H1 (cell line): ENCODE results near the gene IRS1. TPM values are rescaled to one million over a fixed set of nuclear protein-coding genes. Genes with fewer than 3 reads are reported as not detected.

Experiments
- CTCF ChIA-PET: fragments of 300-600 bp; sonication (Branson Sonifier 250); formaldehyde crosslinking; loops from one replicate; lab custom pipeline; 2021; ENCODE audit not compliant: partially characterized antibody; lab: Charles Lee
- POLR2A ChIA-PET: fragments of 300-600 bp; sonication (Branson Sonifier 250); formaldehyde crosslinking; loops from one replicate; lab custom pipeline; 2021; ENCODE audit warnings: inconsistent platforms; ENCODE audit not compliant: partially characterized antibody; lab: Charles Lee
- DNase-seq, 2 experiments: peaks; one replicate each; pipeline versions ENCODE4 v3.0.0 to v3.0.0-alpha.2; 2010 to 2022; ENCODE audit warnings: low spot score in 2 of 2, low read depth in 1 of 2, mixed read lengths in 1 of 2
- FAIRE-seq: peaks from 2 replicates; lab custom pipeline; 2011; peaks lifted over from hg19 to GRCh38; lab: Jason Lieb, UNC
- H2AFZ ChIP-seq: 2 replicates; pipeline ENCODE4 v1.8.1; 2012; ENCODE audit warnings: low read length, inconsistent platforms
- H2AK5ac ChIP-seq: 2 replicates; pipeline ENCODE4 v1.6.1; 2013; ENCODE audit warnings: low read depth, low read length
- H2BK120ac ChIP-seq: replicated peaks from 2 replicates; pipeline ENCODE3; 2013; ENCODE audit warnings: low read depth, low read length, inconsistent platforms
- H2BK12ac ChIP-seq: 2 replicates; pipeline ENCODE4 v1.6.1; 2013; ENCODE audit warnings: low read depth, low read length
- H2BK15ac ChIP-seq: 2 replicates; pipeline ENCODE4 v1.6.1; 2013; ENCODE audit warnings: low read length
- H2BK20ac ChIP-seq: 2 replicates; pipeline ENCODE4 v1.6.1; 2013; ENCODE audit warnings: low read length
- H2BK5ac ChIP-seq: 2 replicates; pipeline ENCODE4 v1.6.1; 2013; ENCODE audit warnings: low read depth, low read length
- H3K14ac ChIP-seq: 2 replicates; pipeline ENCODE4 v1.6.1; 2013; ENCODE audit warnings: inconsistent platforms; ENCODE audit not compliant: insufficient read length
- H3K18ac ChIP-seq: 2 replicates; pipeline ENCODE4 v1.6.1; 2013; ENCODE audit warnings: low read length; ENCODE audit errors: extremely low read depth
- H3K23ac ChIP-seq: 2 replicates; pipeline ENCODE4 v1.6.1; 2013; ENCODE audit warnings: inconsistent platforms; ENCODE audit not compliant: insufficient read length
- H3K23me2 ChIP-seq: 2 replicates; pipeline ENCODE4 v1.6.1; 2013; ENCODE audit warnings: low read depth, low read length
- H3K27ac ChIP-seq: 2 replicates; pipeline ENCODE4 v1.6.1; 2011; ENCODE audit warnings: low read depth, low read length, inconsistent platforms
- H3K27me3 ChIP-seq, 4 experiments: replicated peaks in 1 of 4; 1 replicate in 1 of 4; 2 replicates in 3 of 4; pipeline versions ENCODE4 v1.6.1 to v1.8.1; 2011 to 2013; ENCODE audit warnings: low read length in 3 of 4, mild to moderate bottlenecking in 3 of 4, inconsistent platforms in 2 of 4, mixed read lengths in 2 of 4, moderate library complexity in 1 of 4; ENCODE audit not compliant: control insufficient read depth in 3 of 4, insufficient read depth in 3 of 4; ENCODE audit errors: extremely low read depth in 1 of 4
- H3K36me3 ChIP-seq, 4 experiments: 2 replicates each; pipeline versions ENCODE4 v1.6.1 to v1.8.1; 2011 to 2013; ENCODE audit warnings: mild to moderate bottlenecking in 4 of 4, low read length in 3 of 4, moderate library complexity in 2 of 4, control low read depth in 1 of 4, inconsistent platforms in 1 of 4; ENCODE audit not compliant: insufficient read depth in 4 of 4, control insufficient read depth in 2 of 4
- H3K4ac ChIP-seq: replicated peaks from 2 replicates; pipeline ENCODE3; 2013; ENCODE audit warnings: low read length, low read depth, mixed read lengths, inconsistent platforms; ENCODE audit not compliant: insufficient read length
- H3K4me1 ChIP-seq, 4 experiments: replicated peaks in 1 of 4; 1 replicate in 1 of 4; 2 replicates in 3 of 4; pipeline versions ENCODE4 v1.6.1 to v1.8.1; 2011 to 2013; ENCODE audit warnings: low read length in 3 of 4, inconsistent platforms in 2 of 4, mixed read lengths in 1 of 4; ENCODE audit not compliant: insufficient read depth in 4 of 4, control insufficient read depth in 3 of 4
- H3K4me2 ChIP-seq, 2 experiments: 2 replicates each; pipeline versions ENCODE4 v1.6.1 to v1.8.1; 2011 to 2013; ENCODE audit warnings: low read depth in 2 of 2, low read length in 2 of 2, control low read depth in 1 of 2, inconsistent platforms in 1 of 2, mild to moderate bottlenecking in 1 of 2; ENCODE audit not compliant: insufficient read depth in 1 of 2
- H3K4me3 ChIP-seq, 4 experiments: fragments of 200-600, 300-600 bp in 1 of 4; sonication (generic), shearing (Covaris generic), sonication (Bioruptor Twin) in 1 of 4; 2 replicates each; pipeline versions ENCODE4 v1.5.1 to v1.8.1; 2011 to 2016; ENCODE audit warnings: low read length in 4 of 4, low read depth in 3 of 4, control low read depth in 2 of 4, inconsistent platforms in 2 of 4, mild to moderate bottlenecking in 2 of 4, mixed read lengths in 1 of 4, moderate library complexity in 1 of 4; ENCODE audit not compliant: insufficient read depth in 2 of 4; ENCODE audit errors: extremely low read depth in 1 of 4
- H3K56ac ChIP-seq: replicated peaks from 2 replicates; pipeline ENCODE3; 2013; ENCODE audit warnings: low read depth, mild to moderate bottlenecking, mixed read lengths, low read length, inconsistent platforms; ENCODE audit not compliant: insufficient read length
- H3K79me1 ChIP-seq: 2 replicates; pipeline ENCODE4 v1.6.1; 2013; ENCODE audit warnings: low read depth, low read length, control low read depth
- H3K79me2 ChIP-seq, 2 experiments: 2 replicates each; pipeline versions ENCODE4 v1.6.1 to v1.8.1; 2012 to 2013; ENCODE audit warnings: low read length in 2 of 2, mild to moderate bottlenecking in 2 of 2, inconsistent platforms in 1 of 2; ENCODE audit not compliant: insufficient read depth in 2 of 2, control insufficient read depth in 1 of 2
- H3K9ac ChIP-seq, 4 experiments: replicated peaks in 1 of 4; 1 replicate in 1 of 4; 2 replicates in 3 of 4; pipeline versions ENCODE4 v1.6.1 to v1.8.1; 2011 to 2013; ENCODE audit warnings: low read depth in 3 of 4, low read length in 3 of 4, control low read depth in 2 of 4, mild to moderate bottlenecking in 2 of 4, moderate library complexity in 2 of 4, inconsistent platforms in 1 of 4; ENCODE audit errors: extremely low read depth in 1 of 4
- H3K9me3 ChIP-seq, 2 experiments: 2 replicates each; pipeline versions ENCODE4 v1.6.1 to v1.8.1; 2012 to 2013; ENCODE audit warnings: mild to moderate bottlenecking in 2 of 2, moderate library complexity in 2 of 2, control low read depth in 1 of 2, inconsistent platforms in 1 of 2, low read depth in 1 of 2, low read length in 1 of 2, mixed read lengths in 1 of 2; ENCODE audit not compliant: insufficient read depth in 2 of 2
- H4K20me1 ChIP-seq, 2 experiments: replicated peaks in 1 of 2; 2 replicates each; pipeline versions ENCODE3 to v1.8.1; 2011 to 2013; ENCODE audit warnings: inconsistent platforms in 2 of 2, low read length in 2 of 2, mild to moderate bottlenecking in 1 of 2; ENCODE audit not compliant: insufficient read depth in 2 of 2, control insufficient read depth in 1 of 2
- H4K5ac ChIP-seq: 2 replicates; pipeline ENCODE4 v1.6.1; 2013; ENCODE audit warnings: low read length, low read depth, mixed read lengths, inconsistent platforms; ENCODE audit not compliant: insufficient read length
- H4K8ac ChIP-seq: 2 replicates; pipeline ENCODE4 v1.8.0; 2013; ENCODE audit warnings: mild to moderate bottlenecking, moderate library complexity, low read length, inconsistent platforms; ENCODE audit not compliant: insufficient read depth; ENCODE audit errors: extremely low read depth
- H4K91ac ChIP-seq: replicated peaks from 2 replicates; pipeline ENCODE3; 2013; ENCODE audit warnings: low read length, mixed read lengths, inconsistent platforms; ENCODE audit not compliant: insufficient read length
- BACH1 ChIP-seq: IDR thresholded peaks from 2 replicates; pipeline ENCODE4 v1.6.1; 2012; ENCODE audit warnings: low read length, improper control_type of control experiment
- CEBPB ChIP-seq: IDR thresholded peaks from 2 replicates; pipeline ENCODE4 v1.6.1; 2012; ENCODE audit warnings: low read depth, low read length
- CHD1 ChIP-seq: IDR thresholded peaks from 2 replicates; pipeline ENCODE4 v1.6.1; 2012; ENCODE audit warnings: low read depth, low read length, improper control_type of control experiment
- EP300 ChIP-seq, 2 experiments: IDR thresholded peaks; 1 replicate in 1 of 2; 2 replicates in 1 of 2; pipeline ENCODE4 v1.6.1; 2011 to 2012; ENCODE audit warnings: low read depth in 2 of 2, low read length in 2 of 2, mild to moderate bottlenecking in 2 of 2, borderline replicate concordance in 1 of 2, inconsistent platforms in 1 of 2, moderate library complexity in 1 of 2
- FOSL1 ChIP-seq: IDR thresholded peaks from 2 replicates; pipeline ENCODE4 v1.6.1; 2011; ENCODE audit warnings: mild to moderate bottlenecking, low read depth, low read length, moderate library complexity; ENCODE audit not compliant: insufficient read depth
- GTF2F1 ChIP-seq: IDR thresholded peaks from 2 replicates; pipeline ENCODE4 v1.6.1; 2012; ENCODE audit warnings: low read depth, low read length, improper control_type of control experiment, borderline replicate concordance
- JUN ChIP-seq: IDR thresholded peaks from 2 replicates; pipeline ENCODE4 v1.6.1; 2011; ENCODE audit warnings: low read depth, mild to moderate bottlenecking, improper control_type of control experiment, low read length
- KDM5A ChIP-seq: fragments of 200-600 bp; IDR thresholded peaks from 2 replicates; pipeline ENCODE4 v1.7.1; 2012; ENCODE audit warnings: mild to moderate bottlenecking, low read length, inconsistent platforms, mixed read lengths
- MAFK ChIP-seq: IDR thresholded peaks from 2 replicates; pipeline ENCODE4 v1.6.1; 2012; ENCODE audit warnings: low read depth, mild to moderate bottlenecking, improper control_type of control experiment, low read length
- POLR2A ChIP-seq, 2 experiments: IDR thresholded peaks; 1 replicate in 1 of 2; 2 replicates in 1 of 2; pipeline ENCODE4 v1.6.1; 2011; ENCODE audit warnings: low read depth in 2 of 2, low read length in 2 of 2, mild to moderate bottlenecking in 2 of 2; ENCODE audit errors: control extremely low read depth in 1 of 2
- RBBP5 ChIP-seq: IDR thresholded peaks from 2 replicates; pipeline ENCODE4 v1.7.1; 2012; ENCODE audit warnings: low read depth, mild to moderate bottlenecking, inconsistent platforms, low read length, moderate library complexity, borderline replicate concordance
- RFX5 ChIP-seq: IDR thresholded peaks from 2 replicates; pipeline ENCODE4 v1.6.1; 2011; ENCODE audit warnings: low read depth, low read length, improper control_type of control experiment, borderline replicate concordance
- TAF7 ChIP-seq: optimal IDR thresholded peaks from 2 replicates; pipeline ENCODE3; 2011; ENCODE audit warnings: low read depth, mild to moderate bottlenecking, inconsistent platforms, low read length, moderate library complexity, borderline replicate concordance
- WGBS, 2 experiments: shearing (Covaris generic) in 1 of 2; methylation state at CpG; one replicate each; pipeline versions ENCODE4 v1.1.6 to v1.1.7; 2013 to 2015; ENCODE audit warnings: low lambda C conversion rate in 2 of 2, mixed read lengths in 2 of 2, inconsistent platforms in 1 of 2, low coverage in 1 of 2, missing lambda C conversion rate in 1 of 2; ENCODE audit not compliant: insufficient replicate concordance in 2 of 2, insufficient coverage in 1 of 2, insufficient read length in 1 of 2; ENCODE audit errors: extremely low coverage in 1 of 2, missing lambda C conversion rate in 1 of 2; 5-methylcytosine and 5-hydroxymethylcytosine counted together
- polyA plus RNA-seq, 7 experiments: library from polyadenylated mRNA; depleted of rRNA in 3 of 7; stranded (reverse) in 5 of 7; unstranded in 2 of 7; fragments of >200 nt in 5 of 7; fragments of 200-250 nt in 2 of 7; gene quantifications; 1 replicate in 5 of 7; 2 replicates in 1 of 7; 4 replicates in 1 of 7; pipeline versions ENCODE4 v1.2.1 to v1.2.3, GENCODE V29; 2011 to 2013; ENCODE audit warnings: missing spikeins in 2 of 7, mixed read lengths in 2 of 7
- total RNA-seq: library from RNA; stranded (reverse); fragmentation: NEBNext Ultra II Directional; extraction: Animal tissue kit (Norgen Biotek cat#: 25700); gene quantifications from 2 replicates; pipeline ENCODE4 v1.2.1, GENCODE V29; 2021

Gene IRS1
- total and polyA plus RNA-seq, 2 of the 8 experiments (the other 6 are each of a cell fraction or from before 2014, with no cell fraction given): 9.1 to 26.9 TPM

- no peak overlapping the region for H2BK5ac ChIP-seq
- H3K4me1 ChIP-seq: peaks cover 0 to 5% (median 1%) of the 10 kb centered on the region in 4 experiments; a peak in 5 of 7 replicates
- no peak overlapping the region for H2BK20ac ChIP-seq
- H4K20me1 ChIP-seq: no peaks in the 10 kb centered on the region
- no peak overlapping the region for H2BK15ac ChIP-seq
- H4K5ac ChIP-seq: no peak overlapping the region
- H3K18ac ChIP-seq: no peak overlapping the region
- H3K4me3 ChIP-seq: no peak overlapping the region
- H4K8ac ChIP-seq: no peak overlapping the region
- peaks cover 0 to 7% of the 10 kb centered on the region in 2 experiments; a peak in 2 of 4 replicates for H3K79me2 ChIP-seq
- WGBS, 2 experiments: 88% methylated on average over 10 of the region's 10 CpGs; no CpG with 5 or more reads in 1 of the 2 experiments
- H3K4ac ChIP-seq: no peak overlapping the region
- H3K56ac ChIP-seq: no peak overlapping the region
- H2AFZ ChIP-seq: no peak overlapping the region
- no peaks in the 10 kb centered on the region for H3K79me1 ChIP-seq
- CTCF ChIA-PET: interaction anchor here (1.6 to 2.0 kb wide), 2 partner anchors 10 to 37 kb away, joined by 4 to 9 read pairs; no protein-coding TSS in a partner anchor
- H3K27me3 ChIP-seq: peaks cover 0 to 6% (median 0%) of the 10 kb centered on the region in 4 experiments; a peak in 3 of 7 replicates
- DNase-seq (no peak), FAIRE-seq (no peak)
- H3K9me3 ChIP-seq: no peaks in the 10 kb centered on the region
- peaks cover 6% of the 10 kb centered on the region; the same call in 1 of the 2 replicates for H3K23me2 ChIP-seq
- H2BK12ac ChIP-seq: no peak overlapping the region
- peaks cover 0 to 8% (median 0%) of the 10 kb centered on the region in 4 experiments; a peak in 1 of 8 replicates for H3K36me3 ChIP-seq
- no peak overlapping the region for H3K4me2 ChIP-seq
- H4K91ac ChIP-seq: no peak overlapping the region
- no peak overlapping the region for H2BK120ac ChIP-seq
- H3K27ac ChIP-seq: no peak overlapping the region
- H3K23ac ChIP-seq: no peak overlapping the region
- POLR2A ChIA-PET: interaction anchor here (0.7 to 1.4 kb wide), 2 partner anchors 9 to 517 kb away, joined by 3 to 4 read pairs; no protein-coding TSS in a partner anchor
- H3K9ac ChIP-seq: no peak overlapping the region
- no peak overlapping the region for H3K14ac ChIP-seq
- H2AK5ac ChIP-seq: no peak overlapping the region
- no peak for TF ChIP-seq BACH1
- TF ChIP-seq TAF7: no peak
- TF ChIP-seq CHD1: no peak
- TF ChIP-seq CEBPB: no peak
- TF ChIP-seq EP300 (IDR thresholded peaks at IDR 0.05; ENCODE audit: borderline replicate concordance in 1 of 2, low read depth in 2 of 2, low read length in 2 of 2): no peak
- no peak for TF ChIP-seq KDM5A
- no peak for TF ChIP-seq MAFK
- no peak for TF ChIP-seq POLR2A (IDR thresholded peaks at IDR 0.05; ENCODE audit: control extremely low read depth in 1 of 2, low read depth in 2 of 2, low read length in 2 of 2)
- no peak for TF ChIP-seq RFX5
- no peak for TF ChIP-seq GTF2F1
- no peak for TF ChIP-seq RBBP5
- no peak for TF ChIP-seq JUN
- TF ChIP-seq FOSL1: no peak
These were observed 39.5 kb upstream of the IRS1 start for GRCh38 chr2:226839161-226839560.
